Hepatocyte (in vitro differentiated cells): ENCODE results near the gene AGTPBP1. TPM values are rescaled to one million over a fixed set of nuclear protein-coding genes. Genes with fewer than 3 reads are reported as not detected.

Experiments used
- DNase-seq: peaks from one replicate; pipeline ENCODE4 v3.0.0-alpha.2; 2016; ENCODE audit warnings: low spot score
- H2AFZ ChIP-seq: fragments of 200-600 bp; sonication (generic); 2 replicates; pipeline ENCODE4 v1.6.0; 2016; ENCODE audit warnings: antibody characterized with exemption, mild to moderate bottlenecking
- H3K27ac ChIP-seq: fragments of 200-600 bp; sonication (generic); 2 replicates; pipeline ENCODE4 v1.5.1; 2016; ENCODE audit warnings: mild to moderate bottlenecking
- H3K27me3 ChIP-seq: fragments of 200-600 bp; sonication (generic); 2 replicates; pipeline ENCODE4 v1.6.1; 2016
- H3K36me3 ChIP-seq: fragments of 200-600 bp; sonication (generic); replicated peaks from 2 replicates; pipeline ENCODE4 v1.5.1; 2016; ENCODE audit warnings: low read depth; ENCODE audit not compliant: insufficient read depth
- H3K4me1 ChIP-seq: fragments of 200-600 bp; sonication (generic); 2 replicates; pipeline ENCODE4 v1.5.1; 2016; ENCODE audit warnings: mild to moderate bottlenecking, moderate library complexity; ENCODE audit not compliant: insufficient read depth
- H3K4me2 ChIP-seq: fragments of 200-600 bp; sonication (generic); 2 replicates; pipeline ENCODE4 v1.6.0; 2016
- H3K4me3 ChIP-seq: fragments of 200-600 bp; sonication (generic); 2 replicates; pipeline ENCODE4 v1.5.1; 2016; ENCODE audit warnings: mild to moderate bottlenecking
- H3K79me2 ChIP-seq: fragments of 200-600 bp; sonication (generic); 2 replicates; pipeline ENCODE4 v1.6.0; 2017; ENCODE audit warnings: mild to moderate bottlenecking
- H3K9me2 ChIP-seq: fragments of 200-600 bp; sonication (generic); replicated peaks from 2 replicates; pipeline ENCODE4 v1.6.0; 2017; ENCODE audit warnings: mild to moderate bottlenecking; ENCODE audit not compliant: insufficient read depth
- H3K9me3 ChIP-seq: fragments of 200-600 bp; sonication (generic); 2 replicates; pipeline ENCODE4 v1.5.1; 2016; ENCODE audit warnings: low read depth, mild to moderate bottlenecking
- H4K20me1 ChIP-seq: fragments of 200-600 bp; sonication (generic); 2 replicates; pipeline ENCODE4 v1.6.0; 2016; ENCODE audit warnings: mild to moderate bottlenecking; ENCODE audit not compliant: insufficient read depth, poor library complexity, severe bottlenecking
- EZH2 ChIP-seq: fragments of 200-600 bp; sonication (generic); IDR thresholded peaks from 2 replicates; pipeline ENCODE4 v1.6.1; 2016; ENCODE audit warnings: antibody characterized with exemption, mild to moderate bottlenecking, borderline replicate concordance
- EZH2phosphoT487 ChIP-seq: fragments of 200-600 bp; sonication (generic); IDR thresholded peaks from one replicate; pipeline ENCODE4 v1.6.1; 2018; ENCODE audit warnings: antibody characterized with exemption, mild to moderate bottlenecking, low read depth, moderate library complexity; ENCODE audit not compliant: unreplicated experiment, severe bottlenecking
- WGBS: methylation state at CpG from one replicate; pipeline ENCODE4 v1.1.6; 2016; ENCODE audit warnings: low lambda C conversion rate; ENCODE audit errors: missing lambda C conversion rate; 5-methylcytosine and 5-hydroxymethylcytosine counted together
- polyA plus RNA-seq: library from polyadenylated mRNA; unstranded; fragments of >200 nt; fragmentation: Nextera tagmentation; extraction: Ambion mirVana; gene quantifications from 2 replicates; pipeline ENCODE4 v1.2.1, GENCODE V29; 2016
- total RNA-seq: library from RNA; depleted of rRNA; stranded (reverse); fragments of >200 nt; gene quantifications from 2 replicates; pipeline ENCODE4 v1.2.3, GENCODE V29; 2014
- TF ChIP-seq, protein P1 (sequence below): fragments of 200-600 bp; sonication (generic); IDR thresholded peaks from 2 replicates; pipeline ENCODE4 v1.5.1; 2016; ENCODE audit warnings: antibody characterized with exemption, mild to moderate bottlenecking; ENCODE audit not compliant: poor library complexity

AGTPBP1 gene
- total and polyA plus RNA-seq, 2 experiments from 2014 or later = 7.6 to 16.8 TPM

DNA sequence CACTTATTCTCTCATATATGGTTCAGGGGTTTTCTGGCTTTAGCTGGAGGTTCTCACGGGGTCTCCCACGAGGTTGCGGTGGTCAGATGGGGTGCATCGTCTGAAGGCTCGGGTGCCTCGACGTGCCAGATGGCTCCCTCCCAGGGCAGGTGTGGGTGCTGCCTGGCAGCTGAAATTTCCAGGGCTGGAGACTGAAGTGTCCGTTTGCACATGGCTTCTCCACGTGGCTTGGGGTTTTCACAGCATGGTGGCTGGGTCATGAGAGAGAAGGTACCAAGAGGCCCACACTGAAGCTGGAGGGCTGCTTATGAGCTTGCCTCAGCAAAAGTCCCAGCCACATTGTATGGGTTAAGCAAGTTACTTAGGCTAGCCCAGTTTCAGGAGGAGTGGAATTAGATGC, 218.6 kb downstream of the AGTPBP1 start:
- 57% methylated on average over 9 of the region's 9 CpGs for WGBS
- no peak for DNase-seq
- Histone ChIP-seq H3K4me2 (peak overlapping the region; percentile 84), H3K27ac (no peak overlapping the region), H3K79me2 (no peaks in the 10 kb centered on the region), H3K36me3 (no peaks in the 10 kb centered on the region), H3K9me2 (no peaks in the 10 kb centered on the region), H3K27me3 (peaks cover 26% of the 10 kb centered on the region), H3K4me3 (no peak overlapping the region), H3K9me3 (no peaks in the 10 kb centered on the region), H2AFZ (peak overlapping the region; percentile 67), H4K20me1 (no peaks in the 10 kb centered on the region), H3K4me1 (no peaks in the 10 kb centered on the region)
- TF ChIP-seq EZH2 (no peak), EZH2phosphoT487 (no peak)
- TF ChIP-seq, protein P1, sequence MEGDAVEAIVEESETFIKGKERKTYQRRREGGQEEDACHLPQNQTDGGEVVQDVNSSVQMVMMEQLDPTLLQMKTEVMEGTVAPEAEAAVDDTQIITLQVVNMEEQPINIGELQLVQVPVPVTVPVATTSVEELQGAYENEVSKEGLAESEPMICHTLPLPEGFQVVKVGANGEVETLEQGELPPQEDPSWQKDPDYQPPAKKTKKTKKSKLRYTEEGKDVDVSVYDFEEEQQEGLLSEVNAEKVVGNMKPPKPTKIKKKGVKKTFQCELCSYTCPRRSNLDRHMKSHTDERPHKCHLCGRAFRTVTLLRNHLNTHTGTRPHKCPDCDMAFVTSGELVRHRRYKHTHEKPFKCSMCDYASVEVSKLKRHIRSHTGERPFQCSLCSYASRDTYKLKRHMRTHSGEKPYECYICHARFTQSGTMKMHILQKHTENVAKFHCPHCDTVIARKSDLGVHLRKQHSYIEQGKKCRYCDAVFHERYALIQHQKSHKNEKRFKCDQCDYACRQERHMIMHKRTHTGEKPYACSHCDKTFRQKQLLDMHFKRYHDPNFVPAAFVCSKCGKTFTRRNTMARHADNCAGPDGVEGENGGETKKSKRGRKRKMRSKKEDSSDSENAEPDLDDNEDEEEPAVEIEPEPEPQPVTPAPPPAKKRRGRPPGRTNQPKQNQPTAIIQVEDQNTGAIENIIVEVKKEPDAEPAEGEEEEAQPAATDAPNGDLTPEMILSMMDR = no peak

DNA sequence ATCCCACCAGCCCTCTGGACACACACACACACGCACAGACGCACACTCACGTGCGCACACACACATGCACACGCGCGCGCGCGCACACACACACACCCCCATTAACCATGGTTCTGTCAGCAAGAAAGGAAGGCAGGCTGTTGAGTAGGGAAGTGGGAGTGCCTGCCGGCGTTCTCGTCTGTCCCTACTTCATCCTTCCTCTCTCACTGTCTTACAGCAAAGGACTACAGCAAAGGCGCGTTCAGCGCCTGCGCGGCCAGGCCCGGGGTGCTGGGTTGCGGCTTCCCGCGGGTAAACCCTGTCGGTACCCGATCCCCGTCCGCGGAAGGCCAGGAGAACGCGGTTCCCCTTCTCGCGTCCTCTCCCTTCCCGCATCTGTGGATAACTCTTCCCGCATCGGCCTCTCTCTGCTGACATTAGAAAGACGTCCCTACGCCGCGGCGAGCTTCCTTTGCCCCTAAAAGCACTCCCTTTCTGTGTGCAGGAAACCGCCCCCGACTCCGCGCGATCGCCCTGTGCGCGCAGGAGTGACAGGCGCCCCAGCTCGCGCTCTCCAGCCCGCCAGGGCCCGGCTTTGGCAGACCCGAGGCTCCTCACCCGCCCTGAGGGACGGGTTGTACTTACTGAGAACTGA, 219.2 kb downstream of the AGTPBP1 start:
- Histone ChIP-seq H3K9me2 (no peaks in the 10 kb centered on the region), H3K4me2 (peak overlapping the region; percentile 84), H2AFZ (peak overlapping the region; percentile 67), H3K27ac (no peak overlapping the region), H4K20me1 (no peaks in the 10 kb centered on the region), H3K36me3 (no peaks in the 10 kb centered on the region), H3K4me1 (no peaks in the 10 kb centered on the region), H3K4me3 (peak overlapping the region; percentile 57), H3K27me3 (peaks cover 26% of the 10 kb centered on the region), H3K9me3 (no peaks in the 10 kb centered on the region), H3K79me2 (no peaks in the 10 kb centered on the region)
- TF ChIP-seq EZH2phosphoT487 = no peak
- TF ChIP-seq, protein P1 = no peak
- TF ChIP-seq EZH2 = no peak
- WGBS = 3% methylated on average over 55 of the region's 55 CpGs
- DNase-seq = peak; percentile 59

DNA sequence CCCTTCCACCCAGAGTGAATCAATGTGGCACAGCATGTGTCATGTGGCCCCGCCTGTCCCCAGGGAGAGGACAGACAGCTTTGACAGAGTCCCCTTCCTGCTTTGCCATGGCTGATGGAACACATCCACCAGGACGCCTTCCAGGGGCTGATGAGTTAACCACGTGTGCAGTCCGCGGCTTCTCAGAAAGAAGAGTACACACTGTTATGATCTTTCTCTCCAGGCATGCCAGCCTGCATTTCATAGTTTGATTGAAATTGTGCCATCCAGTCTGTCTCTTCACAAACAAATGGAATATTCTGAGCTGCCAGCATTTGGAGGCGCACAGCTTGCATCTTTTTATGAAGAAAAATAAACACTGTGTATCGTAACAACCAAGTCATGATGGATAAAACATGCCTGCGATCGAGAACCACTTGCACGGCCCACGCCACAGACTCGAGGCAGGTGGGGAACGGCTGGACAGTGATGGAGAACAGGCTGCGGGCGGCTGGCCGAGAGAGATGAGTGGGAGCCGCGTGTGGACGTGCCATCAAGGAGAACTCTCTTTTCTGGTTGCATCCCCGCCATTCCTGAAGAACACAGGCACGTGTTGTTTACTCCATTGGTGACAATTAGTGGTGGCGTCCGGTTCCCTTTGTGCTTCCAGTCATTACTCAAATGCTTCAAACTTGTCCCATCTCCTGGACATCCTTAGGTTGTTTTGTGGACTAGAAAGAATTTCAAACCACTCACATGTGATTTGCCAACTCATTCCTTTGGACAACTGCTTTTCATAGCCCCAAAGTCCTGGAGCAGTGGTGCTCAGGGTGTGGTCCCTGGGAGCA, 220.2 kb downstream of the AGTPBP1 start:
- WGBS = 93% methylated on average over 23 of the region's 23 CpGs
- no peak overlapping the region for H3K4me2 ChIP-seq

More for the DNA sequence above, 220.2 kb downstream of the AGTPBP1 start:
- H2AFZ ChIP-seq = no peak overlapping the region
- no peaks in the 10 kb centered on the region for H3K4me1 ChIP-seq
- peaks cover 26% of the 10 kb centered on the region for H3K27me3 ChIP-seq
- H3K36me3 ChIP-seq = no peaks in the 10 kb centered on the region
- no peaks in the 10 kb centered on the region for H3K9me3 ChIP-seq
- H3K79me2 ChIP-seq = no peaks in the 10 kb centered on the region
- no peak overlapping the region for H3K4me3 ChIP-seq
- no peak overlapping the region for H3K27ac ChIP-seq
- no peaks in the 10 kb centered on the region for H3K9me2 ChIP-seq
- no peaks in the 10 kb centered on the region for H4K20me1 ChIP-seq
- DNase-seq = no peak
- TF ChIP-seq EZH2phosphoT487 = no peak
- TF ChIP-seq EZH2 = no peak
- TF ChIP-seq, protein P1 = no peak
